ENCODE data around the gene STAU1.

- no peak for TF ChIP-seq CTCF (IDR thresholded peaks at IDR 0.05)
- TF ChIP-seq POLR2A (IDR thresholded peaks at IDR 0.05) = no peak
These were observed 40.8 kb downstream of the STAU1 start for GRCh38 chr20:49147296-49147695.
